GM04504 (cell line): ENCODE results near the gene ASTN2.

Experiments
- DNase-seq: peaks from one replicate; pipeline ENCODE4 v3.0.0-alpha.2; 2012; ENCODE audit warnings: low read depth

Gene ASTN2

GRCh38 chr9:116558035-116558434, 856.8 kb downstream of the ASTN2 start:
- DNase-seq, result no peak

GRCh38 chr9:116555556-116556155, 859.2 kb downstream of the ASTN2 start:
- DNase-seq, result no peak

GRCh38 chr9:116555119-116555518, 859.7 kb downstream of the ASTN2 start:
- no peak for DNase-seq

- DNase-seq, result peak; percentile 24
These were observed 864.0 kb downstream of the ASTN2 start for GRCh38 chr9:116550696-116551436.

- no peak for DNase-seq
These were observed 864.8 kb downstream of the ASTN2 start for GRCh38 chr9:116549786-116550660.

- peak; percentile 95 for DNase-seq
These were observed 865.7 kb downstream of the ASTN2 start for GRCh38 chr9:116549061-116549664.

GRCh38 chr9:116547729-116548426, 867.0 kb downstream of the ASTN2 start:
- DNase-seq, result no peak

GRCh38 chr9:116546711-116547581, 867.9 kb downstream of the ASTN2 start:
- no peak for DNase-seq

- no peak for DNase-seq
These were observed 870.0 kb downstream of the ASTN2 start for GRCh38 chr9:116544896-116545295.

GRCh38 chr9:116543731-116544400, 871.0 kb downstream of the ASTN2 start:
- peak; percentile 32 for DNase-seq

GRCh38 chr9:116541402-116541801, 873.5 kb downstream of the ASTN2 start:
- no peak for DNase-seq

GRCh38 chr9:116539549-116539948, 875.3 kb downstream of the ASTN2 start:
- no peak for DNase-seq

- no peak for DNase-seq
These were observed 889.2 kb downstream of the ASTN2 start for GRCh38 chr9:116525611-116526010.

- no peak for DNase-seq
These were observed 889.9 kb downstream of the ASTN2 start for GRCh38 chr9:116524778-116525470.

GRCh38 chr9:116520218-116520617, 894.6 kb downstream of the ASTN2 start:
- no peak for DNase-seq

GRCh38 chr9:116516456-116516855, 898.4 kb downstream of the ASTN2 start:
- DNase-seq, result no peak

GRCh38 chr9:116515541-116515940, 899.3 kb downstream of the ASTN2 start:
- DNase-seq, result no peak

GRCh38 chr9:116506685-116507084, 908.2 kb downstream of the ASTN2 start:
- no peak for DNase-seq

- DNase-seq, result no peak
These were observed 909.9 kb downstream of the ASTN2 start for GRCh38 chr9:116504893-116505480.
